Suprapubic skin (tissue), 4 donors: ENCODE results near the gene HIVEP3.

Experiments
- EP300 ChIP-seq: sonication (generic); formaldehyde crosslinking; IDR thresholded peaks from one replicate; pipeline ENCODE4 v1.6.1; 2017; ENCODE audit warnings: antibody characterized with exemption
- POLR2A ChIP-seq, 2 donors: fragments of 450-650 bp; IDR thresholded peaks; one replicate each; pipeline ENCODE4 v1.6.1; 2017; ENCODE audit warnings: antibody characterized with exemption in 2 of 2, mild to moderate bottlenecking in 2 of 2, moderate library complexity in 2 of 2
- POLR2AphosphoS5 ChIP-seq, 3 donors: sonication (generic); formaldehyde crosslinking; IDR thresholded peaks; one replicate each; pipeline ENCODE4 v1.6.1; 2017; ENCODE audit warnings: antibody characterized with exemption in 3 of 3
- TF ChIP-seq, protein P1 (sequence below), 2 donors: fragments of 200-600 bp in 1 of 2; fragments of 450-650 bp in 1 of 2; sonication (generic) in 1 of 2; IDR thresholded peaks; one replicate each; pipeline ENCODE4 v1.5.1; 2016 to 2019; ENCODE audit warnings: antibody characterized with exemption in 2 of 2, mild to moderate bottlenecking in 1 of 2, moderate library complexity in 1 of 2

DNA sequence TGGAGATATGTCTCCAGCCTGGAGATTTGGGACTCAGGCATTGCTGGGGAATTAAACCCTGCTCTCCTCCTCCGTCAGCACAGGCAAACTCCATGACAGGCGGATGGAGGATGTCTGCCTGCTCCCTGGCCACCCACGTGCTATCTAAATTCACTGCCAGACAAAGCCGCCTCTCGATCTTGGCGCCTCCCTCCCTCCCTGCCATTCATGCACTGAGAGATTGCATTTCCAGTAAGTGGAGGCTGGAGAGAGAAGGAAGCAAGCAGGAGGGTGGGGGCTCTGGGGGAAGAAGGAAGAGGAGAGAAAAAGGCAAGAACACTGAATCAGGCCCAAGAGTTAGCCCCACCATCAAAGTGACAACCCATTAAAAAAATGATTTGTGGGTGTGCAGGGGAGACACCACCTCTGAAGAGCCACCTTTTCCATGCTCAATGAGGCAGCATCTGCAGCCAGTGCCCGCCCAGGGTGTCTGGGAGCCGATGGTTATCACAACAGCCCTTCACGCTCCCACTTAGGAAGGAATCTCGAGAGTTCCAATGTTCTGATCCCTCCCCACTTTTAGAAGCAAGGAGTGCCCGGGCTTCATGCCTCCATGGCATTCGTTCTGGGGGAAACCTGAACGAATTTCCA lies 183.0 kb downstream of the HIVEP3 start:
- TF ChIP-seq POLR2AphosphoS5 (IDR thresholded peaks at IDR 0.05) (no peak), POLR2A (IDR thresholded peaks at IDR 0.05) (no peak), EP300 (no peak)
- TF ChIP-seq, protein P1, sequence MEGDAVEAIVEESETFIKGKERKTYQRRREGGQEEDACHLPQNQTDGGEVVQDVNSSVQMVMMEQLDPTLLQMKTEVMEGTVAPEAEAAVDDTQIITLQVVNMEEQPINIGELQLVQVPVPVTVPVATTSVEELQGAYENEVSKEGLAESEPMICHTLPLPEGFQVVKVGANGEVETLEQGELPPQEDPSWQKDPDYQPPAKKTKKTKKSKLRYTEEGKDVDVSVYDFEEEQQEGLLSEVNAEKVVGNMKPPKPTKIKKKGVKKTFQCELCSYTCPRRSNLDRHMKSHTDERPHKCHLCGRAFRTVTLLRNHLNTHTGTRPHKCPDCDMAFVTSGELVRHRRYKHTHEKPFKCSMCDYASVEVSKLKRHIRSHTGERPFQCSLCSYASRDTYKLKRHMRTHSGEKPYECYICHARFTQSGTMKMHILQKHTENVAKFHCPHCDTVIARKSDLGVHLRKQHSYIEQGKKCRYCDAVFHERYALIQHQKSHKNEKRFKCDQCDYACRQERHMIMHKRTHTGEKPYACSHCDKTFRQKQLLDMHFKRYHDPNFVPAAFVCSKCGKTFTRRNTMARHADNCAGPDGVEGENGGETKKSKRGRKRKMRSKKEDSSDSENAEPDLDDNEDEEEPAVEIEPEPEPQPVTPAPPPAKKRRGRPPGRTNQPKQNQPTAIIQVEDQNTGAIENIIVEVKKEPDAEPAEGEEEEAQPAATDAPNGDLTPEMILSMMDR (IDR thresholded peaks at IDR 0.05), result no peak
